ENCODE results near the gene MED27.

Gene MED27

GRCh38 chr9:131856105-131856504, 223.6 kb downstream of the MED27 start:
- 0 out of 2 replicates have a peak, but pooled peaks have one; percentile 25 for TF ChIP-seq CTCF (tag by site-specific recombination; IDR thresholded peaks at IDR 0.05)
- no peak for TF ChIP-seq ZNF596 (tag by site-specific recombination; IDR thresholded peaks at IDR 0.05)
- Histone ChIP-seq H3K9me3 (ENCODE audit: control insufficient read depth, insufficient read depth, low read depth, low read length) (no peaks in the 10 kb centered on the region), H3K4me1 (ENCODE audit: control insufficient read depth, insufficient read depth, low read length) (no peaks in the 10 kb centered on the region), H3K36me3 (ENCODE audit: control insufficient read depth in 2 of 2, insufficient read depth in 1 of 2, low read length in 2 of 2) (peaks cover 0 to 12% of the 10 kb centered on the region in 2 experiments; a peak in 1 of 3 replicates), H3K4me3 (ENCODE audit: low read depth, low read length) (no peak overlapping the region), H3K27ac (ENCODE audit: extremely low read depth, low read depth, low read length) (no peak overlapping the region)
- POLR2A ChIA-PET, result no interaction called here
- CTCF ChIA-PET, result no interaction called here

- peaks cover 0 to 4% of the 10 kb centered on the region in 2 experiments; a peak in 1 of 3 replicates for H3K36me3 ChIP-seq (ENCODE audit: control insufficient read depth in 2 of 2, insufficient read depth in 1 of 2, low read length in 2 of 2)
- POLR2A ChIA-PET, result interaction anchor here (0.6 kb wide), 1 partner anchor 307 kb away, joined by 4 read pairs; the partner anchor contains the start of gene NTNG2
Observed at GRCh38 chr9:131854896-131855613, 224.6 kb downstream of the MED27 start.

GRCh38 chr9:131854334-131854733, 225.3 kb downstream of the MED27 start:
- ChIA-PET CTCF (interaction anchor here (0.7 to 1.5 kb wide), 5 partner anchors 19 to 316 kb away, joined by 3 to 4 read pairs (median 3); no protein-coding TSS in a partner anchor), POLR2A (no interaction called here)
- no peaks in the 10 kb centered on the region for H3K36me3 ChIP-seq (ENCODE audit: control insufficient read depth in 2 of 2, insufficient read depth in 1 of 2, low read length in 2 of 2)
- H3K27ac ChIP-seq (ENCODE audit: extremely low read depth, low read depth, low read length), result no peak overlapping the region
- no peaks in the 10 kb centered on the region for H3K9me3 ChIP-seq (ENCODE audit: control insufficient read depth, insufficient read depth, low read depth, low read length)
- TF ChIP-seq KLF10 (tag by site-specific recombination; IDR thresholded peaks at IDR 0.05) (no peak), TCF7L2 (IDR thresholded peaks at IDR 0.05; ENCODE audit: borderline replicate concordance, low read depth, low read length) (no peak), ZBTB11 (tag by site-specific recombination; conservative IDR thresholded peaks at IDR 0.05; ENCODE audit: low read depth) (no peak), ZNF148 (tag by site-specific recombination; IDR thresholded peaks at IDR 0.05; ENCODE audit: borderline replicate concordance) (no peak), ZNF140 (tag by site-specific recombination; IDR thresholded peaks at IDR 0.05) (no peak), ZNF521 (tag by site-specific recombination; IDR thresholded peaks at IDR 0.05) (no peak), ZNF768 (tag by site-specific recombination; IDR thresholded peaks at IDR 0.05) (no peak), ZNF266 (tag by site-specific recombination; IDR thresholded peaks at IDR 0.05; ENCODE audit: low read depth) (no peak), ZNF843 (tag by site-specific recombination; IDR thresholded peaks at IDR 0.05) (no peak), ZBTB6 (tag by site-specific recombination; IDR thresholded peaks at IDR 0.05) (no peak), YY1 (tag by site-specific recombination; IDR thresholded peaks at IDR 0.05) (no peak), SP2 (tag by site-specific recombination; IDR thresholded peaks at IDR 0.05) (no peak), ZNF513 (tag by site-specific recombination; IDR thresholded peaks at IDR 0.05) (no peak), ZFP41 (tag by site-specific recombination; IDR thresholded peaks at IDR 0.05; ENCODE audit: borderline replicate concordance) (no peak), ZNF549 (tag by site-specific recombination; IDR thresholded peaks at IDR 0.05) (no peak)
- no peak overlapping the region for H3K4me3 ChIP-seq (ENCODE audit: low read depth, low read length)
- H3K4me1 ChIP-seq (ENCODE audit: control insufficient read depth, insufficient read depth, low read length), result no peaks in the 10 kb centered on the region

More at GRCh38 chr9:131854896-131855613, 224.6 kb downstream of the MED27 start:
- no peak overlapping the region for H3K27ac ChIP-seq (ENCODE audit: extremely low read depth, low read depth, low read length)
- H3K9me3 ChIP-seq (ENCODE audit: control insufficient read depth, insufficient read depth, low read depth, low read length), result no peaks in the 10 kb centered on the region
- no peak overlapping the region for H3K4me3 ChIP-seq (ENCODE audit: low read depth, low read length)
- CTCF ChIA-PET, result interaction anchor here (0.6 to 1.5 kb wide), 4 partner anchors 56 to 315 kb away, joined by 3 to 4 read pairs (median 4); no protein-coding TSS in a partner anchor
- H3K4me1 ChIP-seq (ENCODE audit: control insufficient read depth, insufficient read depth, low read length), result no peaks in the 10 kb centered on the region
- TF ChIP-seq ZNF175 (tag by site-specific recombination; IDR thresholded peaks at IDR 0.05) (no peak), ZNF792 (tag by site-specific recombination; IDR thresholded peaks at IDR 0.05) (no peak), ZNF600 (tag by site-specific recombination; IDR thresholded peaks at IDR 0.05) (0 out of 2 replicates have a peak, but pooled peaks have one; percentile 14), FEZF1 (tag by site-specific recombination; IDR thresholded peaks at IDR 0.05) (no peak)

Measured in HEK293 (cell line).